Thyroid gland (tissue), 4 donors: ENCODE data around the gene ZNF575. TPM values are rescaled to one million over a fixed set of nuclear protein-coding genes. Genes with fewer than 3 reads are reported as not detected.

Experiments
- DNase-seq, 2 donors: peaks; one replicate each; pipeline ENCODE4 v3.0.0-alpha.2; 2019
- H3K27ac ChIP-seq, 3 donors: fragments of 200-600 bp; sonication (generic); 1 replicate in 2 of 3; 2 replicates in 1 of 3; pipeline ENCODE4 v1.5.1; 2016 to 2019; ENCODE audit warnings: mild to moderate bottlenecking in 1 of 3, moderate library complexity in 1 of 3
- H3K27me3 ChIP-seq: fragments of 200-600 bp; sonication (generic); one replicate; pipeline ENCODE4 v1.5.1; 2019
- H3K36me3 ChIP-seq, 2 donors: fragments of 200-600 bp; sonication (generic); one replicate each; pipeline ENCODE4 v1.5.1; 2016 to 2019
- H3K4me1 ChIP-seq, 2 donors: fragments of 200-600 bp; sonication (generic); one replicate each; pipeline ENCODE4 v1.5.1; 2017 to 2019
- H3K4me3 ChIP-seq, 3 donors: fragments of 200-600 bp; sonication (generic); replicated peaks in 1 of 3; 1 replicate in 2 of 3; 2 replicates in 1 of 3; pipeline ENCODE4 v1.5.1; 2016; ENCODE audit warnings: mild to moderate bottlenecking in 1 of 3
- H3K9me3 ChIP-seq: fragments of 200-600 bp; sonication (generic); one replicate; pipeline ENCODE4 v1.5.1; 2017
- POLR2A ChIP-seq, 2 donors: fragments of 450-650 bp; IDR thresholded peaks; one replicate each; pipeline ENCODE4 v1.6.1; 2017; ENCODE audit warnings: antibody characterized with exemption in 2 of 2, mild to moderate bottlenecking in 2 of 2, moderate library complexity in 1 of 2
- WGBS, 2 donors: methylation state at CpG; one replicate each; pipeline ENCODE4 v1.1.5; 2017; 5-methylcytosine and 5-hydroxymethylcytosine counted together
- intact Hi-C: fragments of 100-400 bp; cut with DNase I; formaldehyde crosslinking; loops from one replicate; pipeline ENCODE4 v1.15.1; 2023
- total RNA-seq, 4 donors: library from RNA; depleted of rRNA; stranded (reverse); fragments of >200 nt; gene quantifications; one replicate each; pipeline ENCODE4 v1.2.3, GENCODE V29; 2016
- TF ChIP-seq, protein P1 (sequence below), 6 experiments: fragments of 200-600 bp in 3 of 6; fragments of 450-650 bp in 3 of 6; sonication (generic) in 3 of 6; IDR thresholded peaks; one replicate each; pipeline ENCODE4 v1.5.1; 2016 to 2019; ENCODE audit warnings: antibody characterized with exemption in 6 of 6, mild to moderate bottlenecking in 2 of 6, inconsistent platforms in 1 of 6, moderate library complexity in 1 of 6

ZNF575 gene
- total RNA-seq, 4 donors from 2014 or later = 1.4 TPM; not detected in 3

GRCh38 chr19:43534305-43534815 lies 1.4 kb downstream of the ZNF575 start:
- peaks cover 7 to 28% of the 10 kb centered on the region in 2 donors for H3K4me1 ChIP-seq
- H3K9me3 ChIP-seq = no peaks in the 10 kb centered on the region
- no peaks in the 10 kb centered on the region for H3K27me3 ChIP-seq
- intact Hi-C loops = loop anchor here (10.0 kb wide), 1 partner anchor 60 kb away; the partner anchor contains the start of genes IRGQ and ZNF576
- TF ChIP-seq, protein P1, sequence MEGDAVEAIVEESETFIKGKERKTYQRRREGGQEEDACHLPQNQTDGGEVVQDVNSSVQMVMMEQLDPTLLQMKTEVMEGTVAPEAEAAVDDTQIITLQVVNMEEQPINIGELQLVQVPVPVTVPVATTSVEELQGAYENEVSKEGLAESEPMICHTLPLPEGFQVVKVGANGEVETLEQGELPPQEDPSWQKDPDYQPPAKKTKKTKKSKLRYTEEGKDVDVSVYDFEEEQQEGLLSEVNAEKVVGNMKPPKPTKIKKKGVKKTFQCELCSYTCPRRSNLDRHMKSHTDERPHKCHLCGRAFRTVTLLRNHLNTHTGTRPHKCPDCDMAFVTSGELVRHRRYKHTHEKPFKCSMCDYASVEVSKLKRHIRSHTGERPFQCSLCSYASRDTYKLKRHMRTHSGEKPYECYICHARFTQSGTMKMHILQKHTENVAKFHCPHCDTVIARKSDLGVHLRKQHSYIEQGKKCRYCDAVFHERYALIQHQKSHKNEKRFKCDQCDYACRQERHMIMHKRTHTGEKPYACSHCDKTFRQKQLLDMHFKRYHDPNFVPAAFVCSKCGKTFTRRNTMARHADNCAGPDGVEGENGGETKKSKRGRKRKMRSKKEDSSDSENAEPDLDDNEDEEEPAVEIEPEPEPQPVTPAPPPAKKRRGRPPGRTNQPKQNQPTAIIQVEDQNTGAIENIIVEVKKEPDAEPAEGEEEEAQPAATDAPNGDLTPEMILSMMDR (IDR thresholded peaks at IDR 0.05) = no peak
- TF ChIP-seq POLR2A (IDR thresholded peaks at IDR 0.05) = no peak
- H3K27ac ChIP-seq = peak overlapping the region in 2 of 3 donors; percentile 29 to 92
- WGBS, 2 donors = 15 to 26% methylated on average over 17 of the region's 17 CpGs
- no peak for DNase-seq
- H3K36me3 ChIP-seq = peaks cover 0 to 2% of the 10 kb centered on the region in 2 donors
- H3K4me3 ChIP-seq = peak overlapping the region in 1 of 3 donors; percentile 53

DNA sequence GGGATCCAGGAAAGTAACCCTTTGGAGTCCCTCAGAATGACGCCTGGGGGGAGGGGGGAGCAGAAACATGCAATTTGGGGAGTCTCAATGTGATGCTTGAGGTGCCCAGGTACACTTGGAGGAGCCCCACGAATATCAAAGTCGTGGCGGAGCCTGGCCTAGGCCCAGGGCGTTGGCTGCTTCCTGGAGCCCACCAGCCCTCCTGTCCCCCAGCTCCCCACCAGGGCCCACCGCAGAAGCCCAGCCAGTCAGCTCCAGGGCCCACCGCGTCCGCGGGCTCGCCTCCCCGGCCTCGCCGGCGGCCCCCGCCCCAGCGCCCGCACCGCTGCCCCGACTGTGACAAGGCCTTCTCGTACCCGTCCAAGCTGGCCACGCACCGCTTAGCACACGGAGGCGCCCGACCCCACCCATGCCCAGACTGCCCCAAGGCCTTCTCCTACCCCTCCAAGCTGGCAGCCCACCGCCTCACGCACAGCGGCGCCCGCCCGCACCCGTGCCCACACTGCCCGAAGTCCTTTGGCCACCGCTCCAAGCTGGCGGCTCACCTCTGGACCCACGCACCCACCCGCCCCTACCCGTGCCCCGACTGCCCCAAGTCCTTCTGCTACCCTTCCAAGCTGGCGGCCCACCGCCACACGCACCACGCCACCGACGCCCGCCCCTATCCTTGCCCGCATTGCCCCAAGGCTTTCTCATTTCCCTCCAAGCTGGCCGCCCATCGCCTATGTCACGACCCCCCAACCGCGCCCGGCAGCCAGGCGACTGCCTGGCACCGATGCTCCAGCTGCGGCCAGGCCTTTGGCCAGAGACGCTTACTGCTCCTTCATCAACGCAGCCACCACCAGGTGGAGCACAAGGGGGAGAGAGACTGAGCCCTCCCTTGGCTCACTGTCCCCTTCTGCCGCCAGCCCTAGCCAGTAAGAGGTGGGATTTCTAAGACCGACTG lies 2.1 kb downstream of the ZNF575 start:
- Histone ChIP-seq H3K4me3 (no peak overlapping the region), H3K4me1 (peaks cover 7 to 23% of the 10 kb centered on the region in 2 donors), H3K27me3 (no peaks in the 10 kb centered on the region), H3K9me3 (no peaks in the 10 kb centered on the region), H3K27ac (peak overlapping the region in 2 of 3 donors; percentile 29 to 92), H3K36me3 (peaks cover 4 to 6% of the 10 kb centered on the region in 2 donors)
- intact Hi-C loops = loop anchor here (5.0 to 10.0 kb wide), 3 partner anchors 37 to 117 kb away; partner anchors contain the start of genes IRGQ and ZNF576
- 52 to 57% methylated on average over 33 to 55 of the region's 62 CpGs for WGBS, 2 donors
- TF ChIP-seq POLR2A (IDR thresholded peaks at IDR 0.05) = no peak
- TF ChIP-seq, protein P1 (IDR thresholded peaks at IDR 0.05) = peak in 5 of 6 experiments; percentile 23 to 64 (median 61)
- peak; percentile 75 for DNase-seq

- peaks cover 0 to 15% of the 10 kb centered on the region in 2 donors for H3K4me1 ChIP-seq
- H3K27ac ChIP-seq = no peak overlapping the region
- peaks cover 25 to 26% of the 10 kb centered on the region in 2 donors for H3K36me3 ChIP-seq
- H3K9me3 ChIP-seq = no peaks in the 10 kb centered on the region
- no peak for DNase-seq
- intact Hi-C loops = loop anchor here (5.0 to 10.0 kb wide), 3 partner anchors 33 to 113 kb away; partner anchors contain the start of genes IRGQ and ZNF576
- no peak overlapping the region for H3K4me3 ChIP-seq
- TF ChIP-seq POLR2A (IDR thresholded peaks at IDR 0.05) = no peak
- TF ChIP-seq, protein P1 (IDR thresholded peaks at IDR 0.05) = no peak
- H3K27me3 ChIP-seq = no peaks in the 10 kb centered on the region
These were observed 5.9 kb downstream of the ZNF575 start for GRCh38 chr19:43538922-43539321.

DNA sequence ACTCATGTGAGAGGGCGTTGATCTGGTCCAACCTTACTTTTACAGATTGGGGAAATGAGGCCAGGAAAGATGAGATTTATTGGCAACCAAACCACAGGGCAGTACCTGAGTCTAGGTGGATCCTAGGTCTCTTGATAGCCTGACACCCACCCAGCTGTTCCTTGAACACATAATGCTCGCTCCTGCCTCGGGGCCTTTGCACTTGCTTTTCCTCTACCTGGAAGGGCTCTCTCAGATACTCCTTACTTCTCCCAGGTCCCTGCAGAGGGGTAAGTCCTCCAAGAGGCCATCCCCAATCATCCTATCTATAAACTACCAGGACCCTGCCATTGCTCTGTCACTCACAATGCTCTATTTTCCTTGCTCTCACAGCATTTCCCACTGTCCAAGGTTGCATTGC lies 7.4 kb downstream of the ZNF575 start:
- WGBS, 2 donors = 97% methylated on average over 3 of the region's 3 CpGs
- Histone ChIP-seq H3K9me3 (no peaks in the 10 kb centered on the region), H3K4me1 (peaks cover 0 to 3% of the 10 kb centered on the region in 2 donors), H3K27me3 (no peaks in the 10 kb centered on the region), H3K4me3 (no peak overlapping the region), H3K36me3 (peaks cover 32 to 34% of the 10 kb centered on the region in 2 donors), H3K27ac (no peak overlapping the region)
- TF ChIP-seq, protein P1 (IDR thresholded peaks at IDR 0.05) = no peak
- TF ChIP-seq POLR2A (IDR thresholded peaks at IDR 0.05) = no peak
- intact Hi-C loops = no loop called here
- DNase-seq = no peak
